H1 (cell line): ENCODE measurements around the gene EGF.

Source experiments
- ATF2 ChIP-seq: IDR thresholded peaks from 2 replicates; pipeline ENCODE4 v1.6.1; 2012; ENCODE audit warnings: low read length, inconsistent platforms
- CTCF ChIP-seq, 3 experiments: IDR thresholded peaks; 1 replicate in 2 of 3; 2 replicates in 1 of 3; pipeline versions ENCODE4 v1.5.1 to v1.6.1; 2011; ENCODE audit warnings: low read length in 3 of 3, mild to moderate bottlenecking in 3 of 3, inconsistent platforms in 2 of 3, low read depth in 1 of 3, moderate library complexity in 1 of 3; ENCODE audit not compliant: insufficient read depth in 1 of 3; ENCODE audit errors: control extremely low read depth in 1 of 3
- EGR1 ChIP-seq: IDR thresholded peaks from 2 replicates; pipeline ENCODE4 v1.6.1; 2011; ENCODE audit warnings: low read depth, low read length, borderline replicate concordance
- EP300 ChIP-seq, 2 experiments: IDR thresholded peaks; 1 replicate in 1 of 2; 2 replicates in 1 of 2; pipeline ENCODE4 v1.6.1; 2011 to 2012; ENCODE audit warnings: low read depth in 2 of 2, low read length in 2 of 2, mild to moderate bottlenecking in 2 of 2, borderline replicate concordance in 1 of 2, inconsistent platforms in 1 of 2, moderate library complexity in 1 of 2
- GABPA ChIP-seq: IDR thresholded peaks from 2 replicates; pipeline ENCODE4 v1.6.1; 2011; ENCODE audit warnings: mild to moderate bottlenecking, low read length, moderate library complexity, borderline replicate concordance; ENCODE audit not compliant: insufficient read depth
- POLR2A ChIP-seq, 2 experiments: IDR thresholded peaks; 1 replicate in 1 of 2; 2 replicates in 1 of 2; pipeline ENCODE4 v1.6.1; 2011; ENCODE audit warnings: low read depth in 2 of 2, low read length in 2 of 2, mild to moderate bottlenecking in 2 of 2; ENCODE audit errors: control extremely low read depth in 1 of 2
- RBBP5 ChIP-seq: IDR thresholded peaks from 2 replicates; pipeline ENCODE4 v1.7.1; 2012; ENCODE audit warnings: low read depth, mild to moderate bottlenecking, inconsistent platforms, low read length, moderate library complexity, borderline replicate concordance
- SIN3A ChIP-seq, 2 experiments: IDR thresholded peaks in 1 of 2; conservative IDR thresholded peaks in 1 of 2; 2 replicates each; pipeline ENCODE4 v1.6.1; 2011 to 2012; ENCODE audit warnings: low read length in 2 of 2, improper control_type of control experiment in 1 of 2, low read depth in 1 of 2, mild to moderate bottlenecking in 1 of 2
- SP2 ChIP-seq: IDR thresholded peaks from 2 replicates; pipeline ENCODE4 v1.6.1; 2012; ENCODE audit warnings: mild to moderate bottlenecking, low read length, inconsistent platforms
- SRF ChIP-seq: IDR thresholded peaks from 2 replicates; pipeline ENCODE4 v1.6.1; 2011; ENCODE audit warnings: mild to moderate bottlenecking, low read depth, low read length, moderate library complexity
- YY1 ChIP-seq: IDR thresholded peaks from 2 replicates; pipeline ENCODE4 v1.6.1; 2011; ENCODE audit warnings: low read depth, mild to moderate bottlenecking, low read length

- no peak for TF ChIP-seq EP300 (IDR thresholded peaks at IDR 0.05; ENCODE audit: borderline replicate concordance in 1 of 2, low read depth in 2 of 2, low read length in 2 of 2)
- TF ChIP-seq CTCF (IDR thresholded peaks at IDR 0.05; ENCODE audit: control extremely low read depth in 1 of 3, insufficient read depth in 1 of 3, low read depth in 1 of 3, low read length in 3 of 3): peak in 1 of 3 experiments; percentile 42; a peak in 1 of 4 replicates
- no peak for TF ChIP-seq SRF
- TF ChIP-seq EGR1: no peak
- TF ChIP-seq ATF2: no peak
- TF ChIP-seq SP2: no peak
- TF ChIP-seq YY1: no peak
- TF ChIP-seq GABPA: no peak
- TF ChIP-seq RBBP5: no peak
- no peak for TF ChIP-seq SIN3A (conservative IDR thresholded peaks at IDR 0.05 in 1 of 2, IDR thresholded peaks at IDR 0.05 in 1 of 2; ENCODE audit: low read depth in 1 of 2, low read length in 2 of 2)
- TF ChIP-seq POLR2A (IDR thresholded peaks at IDR 0.05; ENCODE audit: control extremely low read depth in 1 of 2, low read depth in 2 of 2, low read length in 2 of 2): no peak
Measured at GRCh38 chr4:109978704-109979454, 66.2 kb downstream of the EGF start.
